ENCODE results near the gene PARVB. TPM values are rescaled to one million over a fixed set of nuclear protein-coding genes. Genes with fewer than 3 reads are reported as not detected.

PARVB gene
- polyA plus RNA-seq, 1 experiment: 49.5 TPM

DNA sequence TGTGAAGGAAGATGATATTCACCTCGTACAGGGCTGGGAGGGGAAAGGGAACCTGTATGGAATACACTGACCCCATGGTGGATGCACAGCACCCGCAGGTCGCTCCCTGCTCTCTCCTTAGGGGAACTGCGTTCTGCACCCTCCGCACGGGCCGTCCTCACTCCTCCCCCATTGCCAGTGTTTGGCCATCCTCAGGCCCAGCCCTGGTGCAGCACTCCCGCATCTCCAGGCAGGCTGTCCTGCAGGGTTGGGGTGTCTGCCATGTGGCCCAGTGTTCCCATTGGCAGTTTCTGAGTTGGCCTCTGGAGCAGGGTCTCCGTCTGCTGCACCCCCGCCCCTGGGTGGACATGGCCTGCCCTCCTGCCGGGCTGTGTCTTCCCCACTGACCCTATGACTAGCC is 137.6 kb downstream of the PARVB start:
- no peak overlapping the region for H3K27ac ChIP-seq (ENCODE audit: low read depth, low read length)
- TF ChIP-seq, protein P1, sequence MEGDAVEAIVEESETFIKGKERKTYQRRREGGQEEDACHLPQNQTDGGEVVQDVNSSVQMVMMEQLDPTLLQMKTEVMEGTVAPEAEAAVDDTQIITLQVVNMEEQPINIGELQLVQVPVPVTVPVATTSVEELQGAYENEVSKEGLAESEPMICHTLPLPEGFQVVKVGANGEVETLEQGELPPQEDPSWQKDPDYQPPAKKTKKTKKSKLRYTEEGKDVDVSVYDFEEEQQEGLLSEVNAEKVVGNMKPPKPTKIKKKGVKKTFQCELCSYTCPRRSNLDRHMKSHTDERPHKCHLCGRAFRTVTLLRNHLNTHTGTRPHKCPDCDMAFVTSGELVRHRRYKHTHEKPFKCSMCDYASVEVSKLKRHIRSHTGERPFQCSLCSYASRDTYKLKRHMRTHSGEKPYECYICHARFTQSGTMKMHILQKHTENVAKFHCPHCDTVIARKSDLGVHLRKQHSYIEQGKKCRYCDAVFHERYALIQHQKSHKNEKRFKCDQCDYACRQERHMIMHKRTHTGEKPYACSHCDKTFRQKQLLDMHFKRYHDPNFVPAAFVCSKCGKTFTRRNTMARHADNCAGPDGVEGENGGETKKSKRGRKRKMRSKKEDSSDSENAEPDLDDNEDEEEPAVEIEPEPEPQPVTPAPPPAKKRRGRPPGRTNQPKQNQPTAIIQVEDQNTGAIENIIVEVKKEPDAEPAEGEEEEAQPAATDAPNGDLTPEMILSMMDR (IDR thresholded peaks at IDR 0.05; ENCODE audit: low read depth, low read length): no peak
- POLR2A ChIA-PET: no interaction called here

DNA sequence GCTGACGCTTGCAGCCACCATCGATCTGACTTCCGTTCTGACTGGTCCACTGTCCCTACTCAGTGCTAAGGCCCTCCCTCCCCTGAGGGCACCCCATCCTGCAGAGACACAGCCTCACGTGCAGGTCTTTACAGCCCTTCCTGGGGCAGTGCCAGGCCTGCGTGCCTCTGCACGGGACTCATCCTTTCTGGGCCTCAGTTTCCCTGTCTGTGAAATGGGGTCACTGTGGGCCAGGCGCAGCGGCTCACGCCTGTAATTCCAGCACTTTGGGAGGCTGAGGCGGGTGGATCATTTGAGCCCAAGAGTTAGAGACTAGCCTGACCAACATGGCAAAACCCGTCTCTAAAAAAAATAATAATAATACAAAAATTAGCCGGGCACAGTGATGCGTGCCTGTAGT is 138.9 kb downstream of the PARVB start:
- TF ChIP-seq, protein P1 (IDR thresholded peaks at IDR 0.05; ENCODE audit: low read depth, low read length): no peak
- no peak overlapping the region for H3K27ac ChIP-seq (ENCODE audit: low read depth, low read length)
- DNase-seq (ENCODE audit: low read depth, low spot score): no peak
- POLR2A ChIA-PET: interaction anchor here (0.6 kb wide), 1 partner anchor 108 kb away, joined by 3 read pairs; no protein-coding TSS in a partner anchor
- no peaks in the 10 kb centered on the region for H3K9me3 ChIP-seq (ENCODE audit: control insufficient read depth, insufficient read depth, low read length)
- CTCF ChIA-PET: no interaction called here
- H3K27me3 ChIP-seq (ENCODE audit: control insufficient read depth, insufficient read depth, low read length): no peaks in the 10 kb centered on the region
- no peak overlapping the region for H3K4me3 ChIP-seq (ENCODE audit: low read depth, low read length)

More for the DNA sequence above, 137.6 kb downstream of the PARVB start:
- CTCF ChIA-PET: no interaction called here
- Histone ChIP-seq H3K4me3 (ENCODE audit: low read depth, low read length) (no peak overlapping the region), H3K9me3 (ENCODE audit: control insufficient read depth, insufficient read depth, low read length) (no peaks in the 10 kb centered on the region), H3K27me3 (ENCODE audit: control insufficient read depth, insufficient read depth, low read length) (no peaks in the 10 kb centered on the region)
- DNase-seq (ENCODE audit: low read depth, low spot score): no peak

DNA sequence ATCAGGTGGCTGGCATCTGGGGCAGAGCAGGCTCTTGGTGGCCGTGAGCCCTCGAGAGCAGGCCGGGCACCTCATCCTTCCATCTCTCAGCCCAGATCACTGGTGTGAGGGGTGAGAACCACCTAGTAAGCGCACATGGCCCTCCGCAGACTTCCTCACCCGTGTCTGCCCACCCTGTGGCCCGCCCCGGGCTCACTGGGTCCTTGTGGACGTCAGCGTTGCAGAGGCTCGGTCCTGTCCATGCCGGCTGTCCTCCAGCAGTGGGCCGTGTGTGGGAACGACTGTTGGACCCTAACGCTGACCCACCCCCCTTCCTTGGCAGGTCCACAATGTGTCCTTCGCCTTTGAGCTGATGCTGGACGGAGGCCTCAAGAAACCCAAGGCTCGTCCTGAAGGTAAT is 139.4 kb downstream of the PARVB start:
- POLR2A ChIA-PET: no interaction called here
- H3K4me3 ChIP-seq (ENCODE audit: low read depth, low read length): no peak overlapping the region
- CTCF ChIA-PET: no interaction called here

DNA sequence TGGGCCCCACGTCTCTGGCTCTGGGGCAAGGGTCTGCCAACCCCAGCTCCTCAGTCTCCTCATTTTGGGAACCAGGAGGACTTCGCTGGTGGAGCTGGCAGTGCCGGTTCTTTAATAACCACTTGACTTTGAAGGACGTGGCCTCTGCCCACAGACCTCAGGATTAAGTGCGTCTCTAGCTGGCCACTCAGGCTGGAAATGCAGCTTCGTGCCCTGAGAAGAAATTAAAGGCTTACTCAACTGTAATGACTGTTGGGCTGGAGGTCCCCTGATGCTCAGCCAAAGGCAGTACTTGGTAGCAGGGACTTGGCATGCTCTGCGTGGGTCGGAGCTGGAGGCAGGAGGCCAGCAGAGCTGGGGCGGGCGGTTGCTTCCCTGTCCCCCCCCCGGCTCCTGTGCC is 139.9 kb downstream of the PARVB start:
- H3K4me3 ChIP-seq (ENCODE audit: low read depth, low read length): no peak overlapping the region
- ChIA-PET CTCF (no interaction called here), POLR2A (no interaction called here)

More for the DNA sequence above, 139.4 kb downstream of the PARVB start:
- H3K27me3 ChIP-seq (ENCODE audit: control insufficient read depth, insufficient read depth, low read length): no peaks in the 10 kb centered on the region
- TF ChIP-seq, protein P1 (IDR thresholded peaks at IDR 0.05; ENCODE audit: low read depth, low read length): no peak
- no peak for DNase-seq (ENCODE audit: low read depth, low spot score)
- no peaks in the 10 kb centered on the region for H3K9me3 ChIP-seq (ENCODE audit: control insufficient read depth, insufficient read depth, low read length)
- no peak overlapping the region for H3K27ac ChIP-seq (ENCODE audit: low read depth, low read length)

DNA sequence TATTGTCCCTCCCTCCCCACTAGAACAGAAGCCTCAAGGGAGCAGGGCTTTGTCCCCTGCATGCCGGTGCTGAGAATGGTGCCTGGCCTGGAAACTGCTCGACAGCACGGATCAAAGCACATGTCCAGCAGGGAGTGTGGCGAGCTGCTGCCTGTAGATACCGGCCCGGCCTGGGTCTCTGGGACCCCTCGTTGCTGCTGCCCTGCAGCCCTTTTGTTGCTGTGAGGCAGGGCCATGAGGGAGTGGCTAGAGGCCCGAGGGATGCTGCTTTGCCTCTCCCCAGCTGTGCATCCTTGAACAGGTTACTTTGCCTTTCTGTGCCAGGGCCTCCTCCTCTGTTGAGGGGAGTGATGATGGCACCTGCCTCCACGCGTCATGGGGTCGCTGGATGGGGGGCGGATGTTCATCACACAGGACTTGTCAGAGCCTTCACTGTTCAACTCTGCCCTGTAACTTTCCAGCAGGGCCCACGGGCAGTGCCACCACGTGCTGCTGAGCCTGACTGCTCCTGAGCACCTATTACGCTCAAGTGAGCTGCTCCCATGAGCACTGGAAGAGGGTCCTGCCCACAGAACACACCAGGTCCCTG is 141.3 kb downstream of the PARVB start:
- ChIA-PET CTCF (no interaction called here), POLR2A (no interaction called here)
- H3K27ac ChIP-seq (ENCODE audit: low read depth, low read length): no peak overlapping the region

More for the DNA sequence above, 139.9 kb downstream of the PARVB start:
- no peaks in the 10 kb centered on the region for H3K9me3 ChIP-seq (ENCODE audit: control insufficient read depth, insufficient read depth, low read length)
- H3K27me3 ChIP-seq (ENCODE audit: control insufficient read depth, insufficient read depth, low read length): no peaks in the 10 kb centered on the region
- DNase-seq (ENCODE audit: low read depth, low spot score): no peak
- TF ChIP-seq, protein P1 (IDR thresholded peaks at IDR 0.05; ENCODE audit: low read depth, low read length): no peak
- no peak overlapping the region for H3K27ac ChIP-seq (ENCODE audit: low read depth, low read length)

More for the DNA sequence above, 141.3 kb downstream of the PARVB start:
- H3K4me3 ChIP-seq (ENCODE audit: low read depth, low read length): no peak overlapping the region
- TF ChIP-seq, protein P1 (IDR thresholded peaks at IDR 0.05; ENCODE audit: low read depth, low read length): no peak
- no peaks in the 10 kb centered on the region for H3K27me3 ChIP-seq (ENCODE audit: control insufficient read depth, insufficient read depth, low read length)
- no peak for DNase-seq (ENCODE audit: low read depth, low spot score)
- no peaks in the 10 kb centered on the region for H3K9me3 ChIP-seq (ENCODE audit: control insufficient read depth, insufficient read depth, low read length)

All from AG04450 (cell line).